Subcutaneous abdominal adipose tissue (tissue), 5 donors: ENCODE results near the gene MAP2K6.

Experiments
- H3K27ac ChIP-seq: one replicate; pipeline ENCODE4 v1.7.0; 2013; ENCODE audit warnings: low read depth, mild to moderate bottlenecking, inconsistent platforms, low read length, moderate library complexity
- H3K27me3 ChIP-seq, 5 donors: one replicate each; pipeline ENCODE4 v1.7.0; 2013; ENCODE audit warnings: low read length in 5 of 5, inconsistent platforms in 1 of 5; ENCODE audit not compliant: control insufficient read depth in 5 of 5, insufficient read depth in 4 of 5
- H3K36me3 ChIP-seq, 5 donors: one replicate each; pipeline ENCODE4 v1.7.0; 2013; ENCODE audit warnings: low read length in 5 of 5; ENCODE audit not compliant: control insufficient read depth in 5 of 5, insufficient read depth in 5 of 5
- H3K4me1 ChIP-seq, 5 donors: one replicate each; pipeline ENCODE4 v1.7.0; 2013; ENCODE audit warnings: low read length in 5 of 5, mild to moderate bottlenecking in 3 of 5, moderate library complexity in 1 of 5; ENCODE audit not compliant: control insufficient read depth in 5 of 5, insufficient read depth in 5 of 5
- H3K4me3 ChIP-seq, 5 donors: one replicate each; pipeline ENCODE4 v1.7.0; 2013; ENCODE audit warnings: low read length in 5 of 5, low read depth in 1 of 5
- H3K9ac ChIP-seq, 5 donors: one replicate each; pipeline ENCODE4 v1.7.0; 2013; ENCODE audit warnings: low read length in 5 of 5, mild to moderate bottlenecking in 4 of 5, moderate library complexity in 3 of 5
- H3K9me3 ChIP-seq, 5 donors: one replicate each; pipeline ENCODE4 v1.7.0; 2013; ENCODE audit warnings: low read length in 5 of 5; ENCODE audit not compliant: control insufficient read depth in 5 of 5
- donor health status: healthy.
- donor health status: healthy.
- donor health status: healthy.
- donor health status: healthy.
- donor health status: healthy.

MAP2K6 gene

GRCh38 chr17:69424287-69425041 is 10.0 kb downstream of the MAP2K6 start:
- Histone ChIP-seq H3K4me1 (peaks cover 0 to 7% (median 4%) of the 10 kb centered on the region in 5 donors), H3K36me3 (no peaks in the 10 kb centered on the region), H3K27ac (no peak overlapping the region), H3K9me3 (no peaks in the 10 kb centered on the region), H3K4me3 (no peak overlapping the region), H3K27me3 (no peaks in the 10 kb centered on the region), H3K9ac (no peak overlapping the region)

GRCh38 chr17:69425978-69426377 is 11.5 kb downstream of the MAP2K6 start:
- Histone ChIP-seq H3K4me3 (no peak overlapping the region), H3K9ac (no peak overlapping the region), H3K36me3 (no peaks in the 10 kb centered on the region), H3K27me3 (no peaks in the 10 kb centered on the region), H3K9me3 (no peaks in the 10 kb centered on the region), H3K27ac (no peak overlapping the region), H3K4me1 (peaks cover 0 to 8% (median 4%) of the 10 kb centered on the region in 5 donors)

GRCh38 chr17:69427486-69428197 is 13.1 kb downstream of the MAP2K6 start:
- Histone ChIP-seq H3K27me3 (no peaks in the 10 kb centered on the region), H3K4me3 (no peak overlapping the region), H3K9ac (no peak overlapping the region), H3K36me3 (no peaks in the 10 kb centered on the region), H3K27ac (no peak overlapping the region), H3K9me3 (no peaks in the 10 kb centered on the region), H3K4me1 (peaks cover 0 to 8% (median 4%) of the 10 kb centered on the region in 5 donors)

GRCh38 chr17:69428252-69428980 is 13.9 kb downstream of the MAP2K6 start:
- Histone ChIP-seq H3K9me3 (no peaks in the 10 kb centered on the region), H3K27ac (no peak overlapping the region), H3K27me3 (no peaks in the 10 kb centered on the region), H3K9ac (no peak overlapping the region), H3K36me3 (no peaks in the 10 kb centered on the region), H3K4me1 (peaks cover 0 to 7% (median 4%) of the 10 kb centered on the region in 5 donors), H3K4me3 (no peak overlapping the region)

GRCh38 chr17:69430488-69430887 is 16.0 kb downstream of the MAP2K6 start:
- Histone ChIP-seq H3K36me3 (no peaks in the 10 kb centered on the region), H3K27me3 (no peaks in the 10 kb centered on the region), H3K4me1 (peaks cover 0 to 12% (median 3%) of the 10 kb centered on the region in 5 donors), H3K9ac (no peak overlapping the region), H3K9me3 (no peaks in the 10 kb centered on the region), H3K4me3 (no peak overlapping the region), H3K27ac (no peak overlapping the region)

- Histone ChIP-seq H3K9ac (no peak overlapping the region), H3K9me3 (no peaks in the 10 kb centered on the region), H3K4me3 (no peak overlapping the region), H3K27me3 (no peaks in the 10 kb centered on the region), H3K27ac (no peak overlapping the region), H3K36me3 (no peaks in the 10 kb centered on the region), H3K4me1 (peaks cover 0 to 12% (median 3%) of the 10 kb centered on the region in 5 donors)
Observed at GRCh38 chr17:69431835-69432234, 17.3 kb downstream of the MAP2K6 start.

- no peaks in the 10 kb centered on the region for H3K36me3 ChIP-seq
- no peak overlapping the region for H3K4me3 ChIP-seq
- H3K4me1 ChIP-seq = peaks cover 0 to 9% (median 2%) of the 10 kb centered on the region in 5 donors
- no peaks in the 10 kb centered on the region for H3K27me3 ChIP-seq
- no peak overlapping the region for H3K27ac ChIP-seq
- H3K9me3 ChIP-seq = no peaks in the 10 kb centered on the region
- no peak overlapping the region for H3K9ac ChIP-seq
Observed at GRCh38 chr17:69433093-69433492, 18.6 kb downstream of the MAP2K6 start.

GRCh38 chr17:69434164-69434579 is 19.7 kb downstream of the MAP2K6 start:
- Histone ChIP-seq H3K27me3 (no peaks in the 10 kb centered on the region), H3K36me3 (no peaks in the 10 kb centered on the region), H3K4me3 (no peak overlapping the region), H3K9ac (no peak overlapping the region), H3K4me1 (peaks cover 0 to 5% (median 2%) of the 10 kb centered on the region in 5 donors), H3K27ac (no peak overlapping the region), H3K9me3 (no peaks in the 10 kb centered on the region)

- H3K4me3 ChIP-seq = no peak overlapping the region
- H3K9me3 ChIP-seq = peaks cover 0 to 8% (median 0%) of the 10 kb centered on the region in 5 donors
- H3K27ac ChIP-seq = no peak overlapping the region
- H3K4me1 ChIP-seq = peaks cover 0 to 5% (median 0%) of the 10 kb centered on the region in 5 donors
- no peaks in the 10 kb centered on the region for H3K27me3 ChIP-seq
- no peak overlapping the region for H3K9ac ChIP-seq
- no peaks in the 10 kb centered on the region for H3K36me3 ChIP-seq
Observed at GRCh38 chr17:69435971-69436696, 21.6 kb downstream of the MAP2K6 start.
